Testis (tissue), 3 donors: ENCODE measurements around the gene SLC25A26. TPM values are rescaled to one million over a fixed set of nuclear protein-coding genes. Genes with fewer than 3 reads are reported as not detected.

ENCODE experiments used
- DNase-seq: peaks from one replicate; pipeline ENCODE4 v3.0.0-alpha.2; 2019
- H3K27ac ChIP-seq, 2 donors: fragments of 200-600 bp; sonication (generic); one replicate each; pipeline ENCODE4 v1.5.1; 2019
- H3K27me3 ChIP-seq: fragments of 200-600 bp; sonication (generic); one replicate; pipeline ENCODE4 v1.5.1; 2019
- H3K36me3 ChIP-seq: fragments of 200-600 bp; sonication (generic); one replicate; pipeline ENCODE4 v1.5.1; 2017; ENCODE audit warnings: low read depth; ENCODE audit errors: missing control alignments
- H3K4me1 ChIP-seq: fragments of 200-600 bp; sonication (generic); one replicate; pipeline ENCODE4 v1.5.1; 2019
- H3K4me3 ChIP-seq, 2 donors: fragments of 200-600 bp; sonication (generic); one replicate each; pipeline ENCODE4 v1.5.1; 2017 to 2019
- H3K9me3 ChIP-seq: fragments of 200-600 bp; sonication (generic); one replicate; pipeline ENCODE4 v1.5.1; 2017
- POLR2A ChIP-seq: fragments of 450-650 bp; IDR thresholded peaks from one replicate; pipeline ENCODE4 v1.6.1; 2017; ENCODE audit warnings: antibody characterized with exemption, mild to moderate bottlenecking, moderate library complexity
- WGBS, 2 donors: methylation state at CpG; one replicate each; pipeline ENCODE4 v1.1.5; 2018; 5-methylcytosine and 5-hydroxymethylcytosine counted together
- intact Hi-C: fragments of 100-400 bp; cut with DNase I; formaldehyde crosslinking; loops from one replicate; pipeline ENCODE4 v1.15.1; 2023; ENCODE audit warnings: low total_unique reads
- polyA plus RNA-seq: library from polyadenylated mRNA; stranded (reverse); fragments of 350-450 nt; fragmentation: Illumina TruSeq; extraction: RNeasy Lipid Tissue Mini Kit (QIAGEN cat#74804); gene quantifications from one replicate; pipeline ENCODE4 v1.2.3, GENCODE V29; 2014; ENCODE audit warnings: low read depth, low replicate concordance; ENCODE audit not compliant: insufficient read depth
- total RNA-seq, 2 donors: library from RNA; depleted of rRNA; stranded (reverse); fragments of >200 nt; gene quantifications; one replicate each; pipeline ENCODE4 v1.2.3, GENCODE V29; 2016
- TF ChIP-seq, protein P1 (sequence below), 3 experiments: fragments of 450-650 bp in 2 of 3; fragments of 200-600 bp in 1 of 3; sonication (generic) in 1 of 3; IDR thresholded peaks; one replicate each; pipeline ENCODE4 v1.5.1; 2016 to 2019; ENCODE audit warnings: antibody characterized with exemption in 3 of 3, mild to moderate bottlenecking in 2 of 3, moderate library complexity in 1 of 3

Gene SLC25A26
- total and polyA plus RNA-seq, 3 donors from 2014 or later = 29.7 to 30.5 (median 30.0) TPM

DNA sequence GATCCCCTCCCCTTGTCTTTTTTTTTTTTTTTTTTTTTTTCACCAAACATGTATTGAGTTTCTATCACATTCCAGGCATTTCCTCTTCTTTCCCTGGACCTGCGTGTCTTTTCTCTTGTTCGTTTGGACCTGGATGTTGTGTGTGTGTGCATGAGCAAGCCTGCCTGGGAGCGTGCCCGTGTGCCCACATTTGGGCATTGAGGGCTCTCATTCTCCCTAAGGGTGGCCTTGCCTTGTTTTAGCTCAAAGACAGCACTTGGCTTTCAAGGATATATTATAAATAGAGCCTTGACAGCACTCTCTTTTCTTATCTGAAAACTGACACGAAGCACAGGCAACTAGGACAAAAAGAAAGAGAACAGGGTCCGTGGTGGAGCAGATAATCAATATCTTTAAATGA, 39.0 kb upstream of the SLC25A26 start:
- no peak overlapping the region for H3K27ac ChIP-seq
- no peaks in the 10 kb centered on the region for H3K27me3 ChIP-seq
- no peak for DNase-seq
- 78 to 79% methylated on average over 6 of the region's 6 CpGs for WGBS, 2 donors
- TF ChIP-seq, protein P1, sequence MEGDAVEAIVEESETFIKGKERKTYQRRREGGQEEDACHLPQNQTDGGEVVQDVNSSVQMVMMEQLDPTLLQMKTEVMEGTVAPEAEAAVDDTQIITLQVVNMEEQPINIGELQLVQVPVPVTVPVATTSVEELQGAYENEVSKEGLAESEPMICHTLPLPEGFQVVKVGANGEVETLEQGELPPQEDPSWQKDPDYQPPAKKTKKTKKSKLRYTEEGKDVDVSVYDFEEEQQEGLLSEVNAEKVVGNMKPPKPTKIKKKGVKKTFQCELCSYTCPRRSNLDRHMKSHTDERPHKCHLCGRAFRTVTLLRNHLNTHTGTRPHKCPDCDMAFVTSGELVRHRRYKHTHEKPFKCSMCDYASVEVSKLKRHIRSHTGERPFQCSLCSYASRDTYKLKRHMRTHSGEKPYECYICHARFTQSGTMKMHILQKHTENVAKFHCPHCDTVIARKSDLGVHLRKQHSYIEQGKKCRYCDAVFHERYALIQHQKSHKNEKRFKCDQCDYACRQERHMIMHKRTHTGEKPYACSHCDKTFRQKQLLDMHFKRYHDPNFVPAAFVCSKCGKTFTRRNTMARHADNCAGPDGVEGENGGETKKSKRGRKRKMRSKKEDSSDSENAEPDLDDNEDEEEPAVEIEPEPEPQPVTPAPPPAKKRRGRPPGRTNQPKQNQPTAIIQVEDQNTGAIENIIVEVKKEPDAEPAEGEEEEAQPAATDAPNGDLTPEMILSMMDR (IDR thresholded peaks at IDR 0.05) = no peak
- TF ChIP-seq POLR2A = no peak
- H3K36me3 ChIP-seq = no peaks in the 10 kb centered on the region
- H3K4me1 ChIP-seq = no peaks in the 10 kb centered on the region
- intact Hi-C loops = no loop called here
- no peak overlapping the region for H3K4me3 ChIP-seq
- H3K9me3 ChIP-seq = no peaks in the 10 kb centered on the region

DNA sequence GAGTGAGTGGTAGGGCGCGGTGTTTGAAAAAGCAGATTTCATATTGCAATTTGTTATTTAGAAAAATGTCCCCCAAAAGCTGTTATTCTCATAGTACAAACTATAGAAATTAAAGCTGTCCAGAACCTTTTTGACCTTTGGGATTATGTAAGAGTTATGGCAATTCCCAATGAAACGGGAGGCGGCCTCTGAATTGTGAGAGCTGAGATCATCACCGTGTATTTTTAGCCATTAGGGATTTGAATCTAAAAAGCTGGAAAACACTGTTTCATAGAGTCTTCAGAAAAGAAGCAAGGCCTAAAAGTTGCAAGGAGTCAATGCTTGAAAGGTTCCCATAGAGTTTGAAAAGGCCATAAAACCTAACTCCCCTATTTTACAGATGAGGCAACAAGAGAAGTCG, 38.6 kb upstream of the SLC25A26 start:
- Histone ChIP-seq H3K4me1 (no peaks in the 10 kb centered on the region), H3K27me3 (no peaks in the 10 kb centered on the region), H3K36me3 (no peaks in the 10 kb centered on the region), H3K9me3 (no peaks in the 10 kb centered on the region), H3K27ac (no peak overlapping the region), H3K4me3 (no peak overlapping the region)
- WGBS, 2 donors = 76 to 79% methylated on average over 6 of the region's 6 CpGs
- no peak for DNase-seq
- TF ChIP-seq POLR2A = no peak
- TF ChIP-seq, protein P1 (IDR thresholded peaks at IDR 0.05) = no peak
- intact Hi-C loops = no loop called here

DNA sequence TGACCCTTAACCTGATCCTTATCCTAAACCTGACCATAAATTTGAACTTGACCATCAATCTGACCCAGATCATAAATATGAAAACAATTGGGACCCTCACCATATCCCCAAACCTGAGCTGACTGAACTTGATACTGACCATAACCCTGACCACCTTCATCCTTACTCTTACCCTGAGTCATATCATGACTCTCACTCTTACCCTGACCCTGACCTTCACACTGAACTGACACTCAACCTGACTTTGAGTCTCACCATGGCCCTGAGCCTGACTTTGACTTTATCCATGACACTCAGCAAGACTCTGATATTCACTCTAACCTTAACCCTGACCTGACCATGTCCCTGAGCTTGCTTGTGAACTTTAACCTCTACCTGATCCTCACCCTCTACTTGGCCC, 34.3 kb upstream of the SLC25A26 start:
- intact Hi-C loops = no loop called here
- no peaks in the 10 kb centered on the region for H3K27me3 ChIP-seq
- H3K4me3 ChIP-seq = no peak overlapping the region
- no peak for TF ChIP-seq POLR2A
- TF ChIP-seq, protein P1 (IDR thresholded peaks at IDR 0.05) = no peak
- H3K36me3 ChIP-seq = no peaks in the 10 kb centered on the region
- no peaks in the 10 kb centered on the region for H3K4me1 ChIP-seq
- H3K27ac ChIP-seq = no peak overlapping the region
- no peaks in the 10 kb centered on the region for H3K9me3 ChIP-seq
- DNase-seq = no peak

DNA sequence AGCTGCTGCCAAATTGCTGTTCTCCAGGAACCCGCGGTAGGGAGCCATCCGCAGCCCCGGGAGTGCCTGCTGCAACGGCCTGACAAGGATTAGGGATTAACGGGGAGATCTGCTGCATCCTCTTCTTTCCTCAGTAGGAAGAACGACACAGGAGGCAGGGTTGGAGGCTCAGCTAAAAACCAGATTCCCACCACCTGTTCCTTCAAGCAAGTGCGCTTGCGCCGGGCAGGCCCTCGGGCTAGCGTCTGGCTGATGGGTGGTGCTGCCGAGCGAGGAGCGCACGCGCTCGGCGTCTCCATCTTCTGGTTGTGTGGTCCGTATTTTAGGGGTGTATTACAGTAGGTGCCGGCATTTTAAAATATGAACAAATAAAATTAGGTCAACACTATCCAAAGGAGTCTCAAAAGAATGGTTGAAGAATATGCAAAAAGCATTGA, 25.4 kb upstream of the SLC25A26 start:
- intact Hi-C loops = no loop called here
- no peaks in the 10 kb centered on the region for H3K4me1 ChIP-seq
- no peaks in the 10 kb centered on the region for H3K9me3 ChIP-seq
- TF ChIP-seq, protein P1 (IDR thresholded peaks at IDR 0.05) = no peak
- TF ChIP-seq POLR2A = no peak
- peak overlapping the region; percentile 2 to 12 for H3K4me3 ChIP-seq
- H3K36me3 ChIP-seq = no peaks in the 10 kb centered on the region
- peak; percentile 74 for DNase-seq
- WGBS, 2 donors = 9% methylated on average over 19 to 21 of the region's 21 CpGs
- H3K27me3 ChIP-seq = no peaks in the 10 kb centered on the region
- no peak overlapping the region for H3K27ac ChIP-seq

DNA sequence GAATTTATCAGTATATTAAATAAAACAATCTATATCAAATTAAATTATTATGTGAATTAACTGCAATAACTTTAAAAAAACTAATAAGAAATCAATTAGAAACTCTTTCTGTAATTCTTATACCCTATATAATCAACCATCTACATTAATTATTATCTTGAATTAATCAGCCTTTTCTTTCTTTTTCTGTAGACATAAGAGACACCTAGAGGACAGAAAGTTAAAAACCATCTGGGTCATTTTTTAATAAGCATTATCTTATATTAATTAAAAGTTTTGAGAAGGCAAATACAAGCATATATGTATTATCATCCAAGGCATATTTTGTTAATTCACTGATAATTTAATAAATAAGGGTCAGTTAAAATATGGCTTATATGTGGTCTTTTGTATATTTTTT, 24.2 kb upstream of the SLC25A26 start:
- no peak for DNase-seq

More for the DNA sequence above, 24.2 kb upstream of the SLC25A26 start:
- Histone ChIP-seq H3K4me1 (no peaks in the 10 kb centered on the region), H3K27ac (no peak overlapping the region), H3K4me3 (no peak overlapping the region), H3K9me3 (no peaks in the 10 kb centered on the region), H3K36me3 (no peaks in the 10 kb centered on the region), H3K27me3 (no peaks in the 10 kb centered on the region)
- no peak for TF ChIP-seq POLR2A
- TF ChIP-seq, protein P1 (IDR thresholded peaks at IDR 0.05) = peak in 1 of 3 experiments; percentile 41
- intact Hi-C loops = no loop called here
